Gastrocnemius medialis (tissue), 4 donors: Measurements from ENCODE around the gene AHDC1.

Experiments
- CTCF ChIP-seq, 5 experiments: fragments of 450-650 bp in 3 of 5; fragments of 200-600 bp in 2 of 5; sonication (generic) in 2 of 5; IDR thresholded peaks in 4 of 5; conservative IDR thresholded peaks in 1 of 5; 1 replicate in 4 of 5; 2 replicates in 1 of 5; pipeline ENCODE4 v1.5.1; 2016 to 2019; ENCODE audit warnings: antibody characterized with exemption in 5 of 5, mild to moderate bottlenecking in 3 of 5, moderate library complexity in 3 of 5
- POLR2A ChIP-seq, 2 donors: fragments of 450-650 bp; IDR thresholded peaks; one replicate each; pipeline ENCODE4 v1.6.1; 2017; ENCODE audit warnings: antibody characterized with exemption in 2 of 2, mild to moderate bottlenecking in 2 of 2, moderate library complexity in 2 of 2

- TF ChIP-seq CTCF (IDR thresholded peaks at IDR 0.05 in 4 of 5, conservative IDR thresholded peaks at IDR 0.05 in 1 of 5) (no peak), POLR2A (IDR thresholded peaks at IDR 0.05) (no peak)
Measured at GRCh38 chr1:27647328-27647727, 43.4 kb upstream of the AHDC1 start.
